GM06990 (cell line): ENCODE results near the gene CPT1C.
"Not testable (repeated sequence)": the region's sequence is repeated elsewhere in the genome, so short reads cannot be mapped to it uniquely, and the experiment has no call there.

ENCODE experiments used
- DNase-seq: peaks from one replicate; pipeline ENCODE4 v3.0.0-alpha.2; 2011; ENCODE audit not compliant: insufficient read length; ENCODE audit errors: extremely low read depth
- H3K27me3 ChIP-seq: replicated peaks from 2 replicates; pipeline ENCODE4 v1.6.0; 2011; ENCODE audit warnings: low read length; ENCODE audit not compliant: control insufficient read depth, insufficient read depth
- H3K36me3 ChIP-seq: 2 replicates; pipeline ENCODE4 v1.5.1; 2011; ENCODE audit warnings: low read length; ENCODE audit not compliant: control insufficient read depth, insufficient read depth
- H3K4me3 ChIP-seq: replicated peaks from 2 replicates; pipeline ENCODE4 v1.5.1; 2011; ENCODE audit warnings: low read depth, mild to moderate bottlenecking, control low read depth, low read length
- TF ChIP-seq, protein P1 (sequence below): IDR thresholded peaks from 2 replicates; pipeline ENCODE4 v1.5.1; 2011; ENCODE audit warnings: low read length, control low read depth, mild to moderate bottlenecking, inconsistent platforms; ENCODE audit not compliant: insufficient read depth, poor library complexity, severe bottlenecking

The CPT1C gene

DNA sequence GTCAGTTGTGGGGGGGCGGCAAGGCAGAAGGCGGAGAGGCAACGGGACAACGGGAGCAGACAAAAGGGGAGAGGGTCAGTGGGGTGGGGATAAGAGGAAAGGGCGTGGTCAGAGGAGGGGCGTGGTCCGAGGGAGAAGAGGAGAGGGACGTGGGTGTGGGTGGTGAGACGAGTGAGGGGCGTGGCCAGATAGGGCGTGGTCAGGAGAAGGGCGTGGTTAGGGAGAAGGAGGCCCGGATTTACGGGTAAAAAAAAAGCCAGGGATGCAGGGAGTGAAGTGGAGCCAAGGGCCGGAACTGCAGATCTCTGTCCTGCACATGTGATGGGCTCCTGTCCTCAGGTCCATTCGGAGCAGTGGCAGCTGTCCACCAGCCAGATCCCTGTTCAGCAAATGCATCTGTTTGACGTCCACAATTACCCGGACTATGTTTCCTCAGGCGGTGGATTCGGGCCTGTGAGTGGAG is 21.5 kb downstream of the CPT1C start:
- no peaks in the 10 kb centered on the region for H3K36me3 ChIP-seq
- H3K27me3 ChIP-seq, result no peaks in the 10 kb centered on the region
- H3K4me3 ChIP-seq, result no peak overlapping the region
- TF ChIP-seq, protein P1, sequence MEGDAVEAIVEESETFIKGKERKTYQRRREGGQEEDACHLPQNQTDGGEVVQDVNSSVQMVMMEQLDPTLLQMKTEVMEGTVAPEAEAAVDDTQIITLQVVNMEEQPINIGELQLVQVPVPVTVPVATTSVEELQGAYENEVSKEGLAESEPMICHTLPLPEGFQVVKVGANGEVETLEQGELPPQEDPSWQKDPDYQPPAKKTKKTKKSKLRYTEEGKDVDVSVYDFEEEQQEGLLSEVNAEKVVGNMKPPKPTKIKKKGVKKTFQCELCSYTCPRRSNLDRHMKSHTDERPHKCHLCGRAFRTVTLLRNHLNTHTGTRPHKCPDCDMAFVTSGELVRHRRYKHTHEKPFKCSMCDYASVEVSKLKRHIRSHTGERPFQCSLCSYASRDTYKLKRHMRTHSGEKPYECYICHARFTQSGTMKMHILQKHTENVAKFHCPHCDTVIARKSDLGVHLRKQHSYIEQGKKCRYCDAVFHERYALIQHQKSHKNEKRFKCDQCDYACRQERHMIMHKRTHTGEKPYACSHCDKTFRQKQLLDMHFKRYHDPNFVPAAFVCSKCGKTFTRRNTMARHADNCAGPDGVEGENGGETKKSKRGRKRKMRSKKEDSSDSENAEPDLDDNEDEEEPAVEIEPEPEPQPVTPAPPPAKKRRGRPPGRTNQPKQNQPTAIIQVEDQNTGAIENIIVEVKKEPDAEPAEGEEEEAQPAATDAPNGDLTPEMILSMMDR, result no peak
- peak; percentile 28 for DNase-seq

DNA sequence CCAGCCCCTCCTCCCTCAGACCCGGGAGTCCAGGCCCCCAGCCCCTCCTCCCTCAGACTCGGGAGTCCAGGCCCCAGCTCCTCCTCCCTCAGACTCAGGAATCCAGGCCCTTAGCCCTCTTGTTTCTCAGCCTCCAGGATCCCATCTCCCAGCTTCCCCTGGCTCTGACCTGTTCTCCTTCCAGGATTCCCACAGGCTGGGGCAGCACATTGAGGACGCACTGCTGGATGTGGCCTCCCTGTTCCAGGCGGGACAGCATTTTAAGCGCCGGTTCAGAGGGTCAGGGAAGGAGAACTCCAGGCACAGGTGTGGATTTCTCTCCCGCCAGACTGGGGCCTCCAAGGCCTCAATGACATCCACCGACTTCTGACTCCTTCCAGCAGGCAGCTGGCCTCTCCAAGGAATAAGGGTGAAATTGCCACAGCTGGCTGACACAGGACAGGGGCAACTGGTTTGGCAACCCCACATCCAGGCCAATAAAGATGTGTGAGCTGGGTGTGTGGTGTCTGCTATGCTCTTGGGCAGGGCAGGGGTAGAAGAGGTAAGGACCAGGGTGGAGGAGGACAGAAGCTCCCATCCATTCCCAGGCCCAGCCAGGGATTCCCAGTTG is 22.4 kb downstream of the CPT1C start:
- no peak for DNase-seq
- TF ChIP-seq, protein P1, result no peak
- Histone ChIP-seq H3K36me3 (no peaks in the 10 kb centered on the region), H3K4me3 (no peak overlapping the region), H3K27me3 (no peaks in the 10 kb centered on the region)

DNA sequence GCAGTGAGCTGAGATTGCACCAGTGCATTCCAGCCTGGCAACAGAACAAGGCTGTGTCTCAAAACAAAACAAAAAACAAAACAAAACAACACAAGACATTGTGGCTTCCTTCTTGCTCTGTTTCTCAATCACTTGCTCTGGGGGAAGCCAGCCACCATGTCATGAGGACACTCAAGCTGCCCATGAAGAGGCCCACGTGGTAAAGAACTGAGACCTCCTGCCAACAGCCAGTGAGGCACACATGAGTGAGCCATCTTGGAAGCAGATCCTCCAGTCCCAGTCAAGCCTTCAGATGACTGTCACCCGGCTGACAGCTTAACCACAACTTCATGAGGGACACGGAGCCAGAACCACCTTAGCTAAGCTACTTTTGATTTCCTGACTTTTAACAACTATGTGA is 25.2 kb downstream of the CPT1C start:
- TF ChIP-seq, protein P1, result no peak
- H3K27me3 ChIP-seq, result no peaks in the 10 kb centered on the region
- H3K36me3 ChIP-seq, result no peaks in the 10 kb centered on the region
- H3K4me3 ChIP-seq, result no peak overlapping the region
- DNase-seq, result no peak

DNA sequence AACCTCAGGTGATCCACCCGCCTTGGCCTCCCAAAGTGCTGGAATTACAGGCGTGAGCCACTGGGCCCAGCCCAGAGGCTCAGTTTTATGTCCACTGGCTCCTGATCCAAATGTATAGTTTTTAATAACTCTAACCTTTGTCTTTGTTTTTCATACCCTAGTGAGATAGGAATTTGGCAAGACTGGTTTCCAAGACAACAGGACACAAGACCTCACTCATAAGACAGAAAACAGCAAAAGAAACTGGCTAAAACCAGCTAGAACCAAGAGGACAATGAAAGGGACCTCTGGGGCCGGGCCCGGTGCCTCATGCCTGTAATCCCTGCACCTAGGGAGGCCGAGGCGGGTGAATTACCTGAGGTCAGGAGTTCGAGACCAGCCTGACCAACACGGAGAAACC is 27.6 kb downstream of the CPT1C start:
- H3K36me3 ChIP-seq, result no peaks in the 10 kb centered on the region
- DNase-seq, result no peak
- H3K27me3 ChIP-seq, result no peaks in the 10 kb centered on the region
- H3K4me3 ChIP-seq, result no peak overlapping the region
- TF ChIP-seq, protein P1, result no peak

DNA sequence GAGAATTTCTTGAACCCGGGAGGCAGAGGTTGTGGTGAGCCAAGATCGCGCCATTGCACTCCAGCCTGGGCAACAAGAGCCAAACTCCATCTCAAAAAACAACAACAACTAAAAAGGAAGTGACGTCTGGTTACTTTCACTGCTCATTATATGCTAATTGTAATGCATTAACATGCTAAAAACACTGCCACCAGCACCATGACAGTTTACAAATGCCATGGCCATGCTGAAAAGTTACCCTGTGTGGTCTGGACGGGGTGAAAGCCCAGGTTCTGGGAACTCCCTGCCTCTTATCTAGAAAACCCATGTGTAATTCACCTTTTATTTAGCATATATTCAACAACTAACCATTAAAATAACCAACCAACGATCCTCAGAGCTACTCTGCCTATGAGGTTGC is 28.1 kb downstream of the CPT1C start:
- no peak for DNase-seq
- TF ChIP-seq, protein P1, result no peak
- Histone ChIP-seq H3K36me3 (no peaks in the 10 kb centered on the region), H3K27me3 (no peaks in the 10 kb centered on the region), H3K4me3 (no peak overlapping the region)

DNA sequence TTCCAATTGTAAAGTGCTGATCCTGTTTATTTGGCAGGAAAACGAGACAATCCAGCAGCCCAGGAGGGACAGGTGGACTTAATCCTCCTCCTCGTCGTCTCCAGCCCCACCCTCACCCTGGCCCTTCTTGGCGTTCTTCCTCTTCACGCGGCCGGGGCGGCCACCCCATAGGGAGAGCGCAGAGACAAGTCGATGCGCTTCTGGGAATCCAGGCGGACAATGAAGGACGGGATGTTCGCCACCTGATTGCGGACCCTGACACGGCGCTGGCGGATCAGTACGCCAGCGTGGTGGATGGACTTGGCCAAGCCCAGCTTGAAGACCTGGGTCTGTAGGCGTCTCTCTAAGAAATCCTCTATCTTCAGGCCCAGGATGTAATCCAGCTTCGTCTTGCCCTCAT is 28.5 kb downstream of the CPT1C start:
- not testable (repeated sequence) for H3K4me3 ChIP-seq, DNase-seq

More for the DNA sequence above, 28.5 kb downstream of the CPT1C start:
- not testable (repeated sequence) for H3K36me3 ChIP-seq, H3K27me3 ChIP-seq
